ENCODE data around the gene EHMT1.

DNA sequence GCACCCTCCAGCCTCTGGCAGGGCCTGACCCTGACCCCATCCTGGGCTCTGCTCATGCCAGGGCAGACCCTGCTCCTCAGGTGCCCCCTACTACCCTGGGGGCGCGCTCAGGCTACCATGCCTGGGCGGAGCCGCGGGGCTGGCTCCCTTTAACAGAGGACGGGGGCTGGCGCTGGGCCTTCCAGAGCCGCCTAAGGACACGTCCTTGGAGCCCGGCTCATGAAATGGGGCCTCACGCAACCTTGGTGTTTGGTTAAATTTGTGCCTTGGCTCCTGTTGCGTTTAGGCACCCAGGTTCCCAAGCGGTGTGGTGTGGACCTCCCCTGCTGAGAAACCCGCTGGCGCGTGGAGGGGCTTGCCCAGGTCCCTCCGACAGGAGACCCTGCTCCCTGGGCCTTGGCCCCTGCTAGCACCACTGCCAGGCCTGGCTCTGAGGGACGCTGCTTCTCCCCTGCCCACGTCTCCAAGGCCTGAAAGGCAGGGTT lies 3.4 kb upstream of the EHMT1 start:
- TF ChIP-seq, protein P1, sequence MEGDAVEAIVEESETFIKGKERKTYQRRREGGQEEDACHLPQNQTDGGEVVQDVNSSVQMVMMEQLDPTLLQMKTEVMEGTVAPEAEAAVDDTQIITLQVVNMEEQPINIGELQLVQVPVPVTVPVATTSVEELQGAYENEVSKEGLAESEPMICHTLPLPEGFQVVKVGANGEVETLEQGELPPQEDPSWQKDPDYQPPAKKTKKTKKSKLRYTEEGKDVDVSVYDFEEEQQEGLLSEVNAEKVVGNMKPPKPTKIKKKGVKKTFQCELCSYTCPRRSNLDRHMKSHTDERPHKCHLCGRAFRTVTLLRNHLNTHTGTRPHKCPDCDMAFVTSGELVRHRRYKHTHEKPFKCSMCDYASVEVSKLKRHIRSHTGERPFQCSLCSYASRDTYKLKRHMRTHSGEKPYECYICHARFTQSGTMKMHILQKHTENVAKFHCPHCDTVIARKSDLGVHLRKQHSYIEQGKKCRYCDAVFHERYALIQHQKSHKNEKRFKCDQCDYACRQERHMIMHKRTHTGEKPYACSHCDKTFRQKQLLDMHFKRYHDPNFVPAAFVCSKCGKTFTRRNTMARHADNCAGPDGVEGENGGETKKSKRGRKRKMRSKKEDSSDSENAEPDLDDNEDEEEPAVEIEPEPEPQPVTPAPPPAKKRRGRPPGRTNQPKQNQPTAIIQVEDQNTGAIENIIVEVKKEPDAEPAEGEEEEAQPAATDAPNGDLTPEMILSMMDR (IDR thresholded peaks at IDR 0.05), result no peak
- TF ChIP-seq POLR2A (IDR thresholded peaks at IDR 0.05), result no peak

Measured in Peyer's patch (tissue), 4 donors.